ENCODE results near the gene MAP2K3. TPM values are rescaled to one million over a fixed set of nuclear protein-coding genes. Genes with fewer than 3 reads are reported as not detected.

The MAP2K3 gene
- total and polyA plus RNA-seq, 11 donors: 29.4 to 170 (median 54.4) TPM

- TF ChIP-seq CTCF (IDR thresholded peaks at IDR 0.05) (no peak), POLR2A (IDR thresholded peaks at IDR 0.05) (no peak)
- Histone ChIP-seq H3K36me3 (peaks cover 0 to 45% (median 19%) of the 10 kb centered on the region in 9 donors), H3K27me3 (no peaks in the 10 kb centered on the region), H3K4me1 (peaks cover 0 to 68% (median 26%) of the 10 kb centered on the region in 12 donors), H3K9me3 (no peaks in the 10 kb centered on the region), H3K27ac (peak overlapping the region in 10 of 12 donors; percentile 31 to 80 (median 54)), H3K4me3 (no peak overlapping the region)
- peak; percentile 79 to 92 (median 84) for ATAC-seq
- 61 to 63% (median 62%) methylated on average over 17 to 19 of the region's 19 CpGs for WGBS, 4 donors
- intact Hi-C loops (cut with DNase I): loop anchor here in 1 of 10 donors (10.0 kb wide), 1 partner anchor 1150 kb away; no protein-coding TSS in a partner anchor
- peak; percentile 71 to 89 (median 82) for DNase-seq
These were observed 10.8 kb downstream of the MAP2K3 start for GRCh38 chr17:21295036-21295952.

- Histone ChIP-seq H3K4me1 (peaks cover 0 to 59% (median 23%) of the 10 kb centered on the region in 12 donors), H3K27me3 (no peaks in the 10 kb centered on the region), H3K9me3 (no peaks in the 10 kb centered on the region), H3K27ac (peak overlapping the region in 6 of 12 donors; percentile 46 to 80 (median 60)), H3K36me3 (peaks cover 0 to 53% (median 30%) of the 10 kb centered on the region in 9 donors), H3K4me3 (no peak overlapping the region)
- DNase-seq (peak in 3 of 5 donors; percentile 44 to 78 (median 66)), ATAC-seq (peak; percentile 1 to 32 (median 22))
- intact Hi-C loops (cut with DNase I): loop anchor here in 1 of 10 donors (10.0 kb wide), 1 partner anchor 1148 kb away; no protein-coding TSS in a partner anchor
- TF ChIP-seq POLR2A (IDR thresholded peaks at IDR 0.05) (no peak), CTCF (IDR thresholded peaks at IDR 0.05) (no peak)
- 62 to 68% (median 67%) methylated on average over 22 of the region's 22 CpGs for WGBS, 4 donors
These were observed 11.8 kb downstream of the MAP2K3 start for GRCh38 chr17:21296097-21297025.

- Histone ChIP-seq H3K27ac (peak overlapping the region in 3 of 12 donors; percentile 4 to 80 (median 70)), H3K9me3 (no peaks in the 10 kb centered on the region), H3K36me3 (peaks cover 0 to 52% (median 37%) of the 10 kb centered on the region in 9 donors), H3K4me1 (peaks cover 0 to 56% (median 21%) of the 10 kb centered on the region in 12 donors), H3K27me3 (no peaks in the 10 kb centered on the region), H3K4me3 (no peak overlapping the region)
- intact Hi-C loops (cut with DNase I): loop anchor here in 1 of 10 donors (10.0 kb wide), 1 partner anchor 1148 kb away; no protein-coding TSS in a partner anchor
- ATAC-seq: no peak
- peak in 1 of 5 donors; percentile 66 for DNase-seq
- TF ChIP-seq POLR2A (IDR thresholded peaks at IDR 0.05): no peak
- no peak for TF ChIP-seq CTCF (IDR thresholded peaks at IDR 0.05)
- 68 to 75% (median 70%) methylated on average over 10 of the region's 10 CpGs for WGBS, 4 donors
These were observed 12.6 kb downstream of the MAP2K3 start for GRCh38 chr17:21297026-21297520.
